Cortex of kidney (tissue), 1 donor: Measurements from ENCODE around the gene ASAP3.
A peak's percentile ranks its signal among the peaks of the same experiment; 100 is the strongest.
"Not testable (repeated sequence)": the region's sequence is repeated elsewhere in the genome, so short reads cannot be mapped to it uniquely, and the experiment has no call there.

Experiments used
- DNase-seq: peaks from one replicate; lab custom pipeline; 2025; lab: John Stamatoyannopoulos, UW

Gene ASAP3

GRCh38 chr1:23514111-23514679 is 30.2 kb upstream of the ASAP3 start:
- DNase-seq: no peak

- no peak for DNase-seq
Measured at GRCh38 chr1:23509896-23510295, 25.9 kb upstream of the ASAP3 start.

- DNase-seq: no peak
Measured at GRCh38 chr1:23506376-23507107, 22.6 kb upstream of the ASAP3 start.

- no peak for DNase-seq
Measured at GRCh38 chr1:23505851-23506250, 21.9 kb upstream of the ASAP3 start.

- DNase-seq: not testable (repeated sequence)
Measured at GRCh38 chr1:23504156-23504555, 20.2 kb upstream of the ASAP3 start.

- DNase-seq: no peak
Measured at GRCh38 chr1:23502951-23503350, 19.0 kb upstream of the ASAP3 start.

- no peak for DNase-seq
Measured at GRCh38 chr1:23500466-23500865, 16.5 kb upstream of the ASAP3 start.

GRCh38 chr1:23497777-23498439 is 13.9 kb upstream of the ASAP3 start:
- no peak for DNase-seq

GRCh38 chr1:23496490-23497181 is 12.7 kb upstream of the ASAP3 start:
- no peak for DNase-seq

GRCh38 chr1:23494836-23495235 is 10.9 kb upstream of the ASAP3 start:
- not testable (repeated sequence) for DNase-seq

- not testable (repeated sequence) for DNase-seq
Measured at GRCh38 chr1:23492776-23493175, 8.8 kb upstream of the ASAP3 start.

GRCh38 chr1:23492132-23492720 is 8.2 kb upstream of the ASAP3 start:
- no peak for DNase-seq

- DNase-seq: no peak
Measured at GRCh38 chr1:23489842-23490241, 5.9 kb upstream of the ASAP3 start.

GRCh38 chr1:23485002-23485332 is 988 bp upstream of the ASAP3 start:
- no peak for DNase-seq

GRCh38 chr1:23484253-23485001 is 448 bp upstream of the ASAP3 start:
- DNase-seq: peak; percentile 31

- no peak for DNase-seq
Measured at GRCh38 chr1:23481904-23482303, 2.1 kb downstream of the ASAP3 start.

- DNase-seq: no peak
Measured at GRCh38 chr1:23481026-23481597, 2.9 kb downstream of the ASAP3 start.

- DNase-seq: no peak
Measured at GRCh38 chr1:23480187-23481025, 3.6 kb downstream of the ASAP3 start.

- no peak for DNase-seq
Measured at GRCh38 chr1:23479666-23479941, 4.4 kb downstream of the ASAP3 start.

- no peak for DNase-seq
Measured at GRCh38 chr1:23478896-23479665, 4.9 kb downstream of the ASAP3 start.
